HepG2 (cell line): Measurements from ENCODE around the gene SETD2.

Source experiments
- CTCF ChIP-seq: sonication (generic); formaldehyde crosslinking; IDR thresholded peaks from 2 replicates; pipeline ENCODE4 v1.5.0; 2020; ENCODE audit warnings: mild to moderate bottlenecking, missing genetic modification reagents, moderate library complexity
- POLR2G ChIP-seq: fragments of 200-400 bp; formaldehyde crosslinking; IDR thresholded peaks from 2 replicates; pipeline ENCODE4 v1.6.1; 2018; ENCODE audit warnings: mild to moderate bottlenecking, low read depth, low read length, moderate library complexity
- RBAK ChIP-seq: sonication (generic); formaldehyde crosslinking; IDR thresholded peaks from 2 replicates; pipeline ENCODE4 v1.5.1; 2020; ENCODE audit warnings: mild to moderate bottlenecking, missing genetic modification reagents
- RXRA ChIP-seq: sonication (generic); formaldehyde crosslinking; IDR thresholded peaks from 2 replicates; pipeline ENCODE4 v1.5.1; 2020; ENCODE audit warnings: missing genetic modification reagents
- TCF7L2 ChIP-seq: IDR thresholded peaks from 2 replicates; pipeline ENCODE4 v1.6.1; 2011; ENCODE audit warnings: mild to moderate bottlenecking, low read depth, low read length, moderate library complexity
- TF ChIP-seq, protein P1 (sequence below): sonication (generic); formaldehyde crosslinking; IDR thresholded peaks from 2 replicates; pipeline ENCODE4 v1.8.0; 2022; ENCODE audit warnings: low read depth, missing genetic modification reagents

DNA sequence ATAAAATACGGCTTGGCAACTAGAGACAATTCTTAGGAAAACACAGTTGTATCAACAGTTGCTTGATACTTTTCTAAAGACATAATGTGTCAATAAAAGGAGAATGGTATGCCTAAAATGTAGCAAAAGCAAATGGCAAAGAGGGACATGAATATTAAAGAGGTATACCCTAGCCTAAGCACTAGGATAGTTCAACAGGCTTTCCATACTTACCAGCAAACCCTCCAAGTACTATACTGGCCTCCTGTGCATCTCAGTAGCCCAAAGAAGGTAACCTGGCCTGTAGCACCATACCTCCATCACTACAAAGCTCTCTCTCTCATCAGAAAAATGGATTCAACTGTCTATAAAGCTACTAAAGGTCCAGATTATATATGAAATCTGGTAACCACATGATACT, 7.5 kb downstream of the SETD2 start:
- TF ChIP-seq RXRA (CRISPR knock-in tag) (no peak), CTCF (CRISPR knock-in tag) (no peak), RBAK (no peak), POLR2G (no peak), TCF7L2 (no peak)
- TF ChIP-seq, protein P1, sequence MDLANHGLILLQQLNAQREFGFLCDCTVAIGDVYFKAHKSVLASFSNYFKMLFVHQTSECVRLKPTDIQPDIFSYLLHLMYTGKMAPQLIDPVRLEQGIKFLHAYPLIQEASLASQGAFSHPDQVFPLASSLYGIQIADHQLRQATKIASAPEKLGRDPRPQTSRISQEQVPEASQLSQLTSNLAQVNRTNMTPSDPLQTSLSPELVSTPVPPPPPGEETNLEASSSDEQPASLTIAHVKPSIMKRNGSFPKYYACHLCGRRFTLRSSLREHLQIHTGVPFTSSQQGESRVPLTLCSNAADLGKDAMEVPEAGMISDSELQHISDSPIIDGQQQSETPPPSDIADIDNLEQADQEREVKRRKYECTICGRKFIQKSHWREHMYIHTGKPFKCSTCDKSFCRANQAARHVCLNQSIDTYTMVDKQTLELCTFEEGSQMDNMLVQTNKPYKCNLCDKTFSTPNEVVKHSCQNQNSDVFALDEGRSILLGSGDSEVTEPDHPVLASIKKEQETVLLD (CRISPR knock-in tag), result no peak
